Kidney (tissue), 14 donors: ENCODE results near the gene ZBTB7C. TPM values are rescaled to one million over a fixed set of nuclear protein-coding genes. Genes with fewer than 3 reads are reported as not detected.

Experiments used
- DNase-seq, 5 donors: peaks; one replicate each; pipeline ENCODE4 v3.0.0-alpha.2; 2013 to 2020
- FAIRE-seq: peaks from 2 replicates; lab custom pipeline; 2012; peaks lifted over from hg19 to GRCh38; lab: Jason Lieb, UNC
- H3K27ac ChIP-seq, 2 donors: one replicate each; pipeline ENCODE4 v1.7.0; 2013; ENCODE audit warnings: low read depth in 2 of 2, low read length in 2 of 2, inconsistent platforms in 1 of 2
- H3K27me3 ChIP-seq: one replicate; pipeline ENCODE4 v1.7.1; 2013; ENCODE audit warnings: low read length, inconsistent platforms; ENCODE audit not compliant: control insufficient read depth, insufficient read depth
- H3K36me3 ChIP-seq, 3 donors: one replicate each; pipeline versions ENCODE4 v1.7.0 to v1.7.1; 2013; ENCODE audit warnings: low read length in 3 of 3, control low read depth in 1 of 3, inconsistent platforms in 1 of 3; ENCODE audit not compliant: insufficient read depth in 3 of 3, control insufficient read depth in 2 of 3
- H3K4me1 ChIP-seq, 3 donors: one replicate each; pipeline versions ENCODE4 v1.7.0 to v1.7.1; 2013; ENCODE audit warnings: low read length in 3 of 3, inconsistent platforms in 1 of 3, low read depth in 1 of 3; ENCODE audit not compliant: control insufficient read depth in 2 of 3, insufficient read depth in 2 of 3
- H3K4me3 ChIP-seq, 3 donors: one replicate each; pipeline versions ENCODE4 v1.7.0 to v1.8.1; 2013; ENCODE audit warnings: low read length in 3 of 3, control low read depth in 1 of 3, inconsistent platforms in 1 of 3
- H3K9ac ChIP-seq, 3 donors: one replicate each; pipeline versions ENCODE4 v1.7.0 to v1.7.1; 2013; ENCODE audit warnings: low read length in 3 of 3, control low read depth in 1 of 3, inconsistent platforms in 1 of 3
- H3K9me3 ChIP-seq, 3 donors: one replicate each; pipeline versions ENCODE4 v1.7.0 to v1.7.1; 2013; ENCODE audit warnings: low read length in 3 of 3, control low read depth in 1 of 3, inconsistent platforms in 1 of 3; ENCODE audit not compliant: control insufficient read depth in 2 of 3, insufficient read depth in 1 of 3
- intact Hi-C: fragments of 100-400 bp; cut with DNase I; formaldehyde crosslinking; loops from one replicate; pipeline ENCODE4 v1.11.1; 2022
- polyA plus RNA-seq: library from polyadenylated mRNA; stranded (reverse); fragments of 350-450 nt; fragmentation: Illumina TruSeq; extraction: RNeasy Lipid Tissue Mini Kit (QIAGEN cat#74804); gene quantifications from one replicate; pipeline ENCODE4 v1.2.3, GENCODE V29; 2014; ENCODE audit warnings: low read depth, low replicate concordance; ENCODE audit not compliant: insufficient read depth
- total RNA-seq: library from RNA; stranded (reverse); fragmentation: NEBNext Ultra II Directional; extraction: Animal tissue kit (Norgen Biotek cat#: 25700); gene quantifications from one replicate; pipeline ENCODE4 v1.2.1, GENCODE V29; 2021
- TF ChIP-seq, protein P1 (sequence below): IDR thresholded peaks from 3 replicates; pipeline ENCODE4 v1.5.1; 2012; ENCODE audit warnings: mild to moderate bottlenecking, moderate library complexity, borderline replicate concordance; ENCODE audit not compliant: insufficient read depth; ENCODE audit errors: extremely low read depth
- donor health status: control.
- donor health status: control.
- donor health status: control.
- donor health status: control.
- donor health status: control.
- donor health status: DM: yes; HTN: yes; CAD: no.
- donor health status: Normal renal cell carcinoma (clear cell type).

Gene ZBTB7C
- total and polyA plus RNA-seq, 2 donors from 2014 or later: 1.8 to 13.8 TPM

DNA sequence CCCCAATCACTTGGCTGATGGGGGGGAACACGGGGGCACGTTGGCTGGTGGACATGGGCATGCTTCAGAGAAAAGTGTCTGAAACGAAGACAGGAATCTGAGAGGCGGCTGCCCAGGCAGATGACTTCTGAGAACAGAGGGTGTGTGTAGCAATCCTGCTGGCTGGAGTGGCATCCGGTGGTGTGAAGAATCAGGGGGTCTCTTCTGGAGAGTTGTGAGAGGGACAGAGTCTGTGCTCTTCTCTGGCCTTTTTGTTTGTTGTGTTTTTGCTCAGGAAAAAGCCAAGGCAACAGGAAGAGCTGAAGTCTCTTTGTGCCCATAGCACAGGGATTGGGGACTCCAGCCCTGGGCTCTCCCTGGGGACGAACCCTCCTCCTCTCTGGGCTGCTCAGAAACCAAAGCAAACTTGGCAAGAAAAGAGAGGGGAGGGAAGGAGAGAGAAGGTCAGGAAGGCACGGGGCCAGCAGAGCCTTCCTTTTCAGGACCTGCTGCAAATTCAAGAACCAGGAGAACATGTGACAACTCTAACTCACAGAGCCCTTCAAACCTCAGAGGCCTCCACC lies 381.7 kb downstream of the ZBTB7C start:
- no peak overlapping the region for H3K9ac ChIP-seq
- intact Hi-C loops: no loop called here
- H3K27me3 ChIP-seq: no peaks in the 10 kb centered on the region
- no peak overlapping the region for H3K4me3 ChIP-seq
- H3K4me1 ChIP-seq: peaks cover 3 to 18% (median 5%) of the 10 kb centered on the region in 3 donors
- DNase-seq (peak in 3 of 5 donors; percentile 48 to 77 (median 59)), FAIRE-seq (no peak)
- no peaks in the 10 kb centered on the region for H3K36me3 ChIP-seq
- TF ChIP-seq, protein P1, sequence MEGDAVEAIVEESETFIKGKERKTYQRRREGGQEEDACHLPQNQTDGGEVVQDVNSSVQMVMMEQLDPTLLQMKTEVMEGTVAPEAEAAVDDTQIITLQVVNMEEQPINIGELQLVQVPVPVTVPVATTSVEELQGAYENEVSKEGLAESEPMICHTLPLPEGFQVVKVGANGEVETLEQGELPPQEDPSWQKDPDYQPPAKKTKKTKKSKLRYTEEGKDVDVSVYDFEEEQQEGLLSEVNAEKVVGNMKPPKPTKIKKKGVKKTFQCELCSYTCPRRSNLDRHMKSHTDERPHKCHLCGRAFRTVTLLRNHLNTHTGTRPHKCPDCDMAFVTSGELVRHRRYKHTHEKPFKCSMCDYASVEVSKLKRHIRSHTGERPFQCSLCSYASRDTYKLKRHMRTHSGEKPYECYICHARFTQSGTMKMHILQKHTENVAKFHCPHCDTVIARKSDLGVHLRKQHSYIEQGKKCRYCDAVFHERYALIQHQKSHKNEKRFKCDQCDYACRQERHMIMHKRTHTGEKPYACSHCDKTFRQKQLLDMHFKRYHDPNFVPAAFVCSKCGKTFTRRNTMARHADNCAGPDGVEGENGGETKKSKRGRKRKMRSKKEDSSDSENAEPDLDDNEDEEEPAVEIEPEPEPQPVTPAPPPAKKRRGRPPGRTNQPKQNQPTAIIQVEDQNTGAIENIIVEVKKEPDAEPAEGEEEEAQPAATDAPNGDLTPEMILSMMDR: no peak
- H3K27ac ChIP-seq: peak overlapping the region in 1 of 2 donors; percentile 36
- no peaks in the 10 kb centered on the region for H3K9me3 ChIP-seq

GRCh38 chr18:48026216-48026615 lies 383.0 kb downstream of the ZBTB7C start:
- intact Hi-C loops: no loop called here
- TF ChIP-seq, protein P1: no peak
- no peak for FAIRE-seq

DNA sequence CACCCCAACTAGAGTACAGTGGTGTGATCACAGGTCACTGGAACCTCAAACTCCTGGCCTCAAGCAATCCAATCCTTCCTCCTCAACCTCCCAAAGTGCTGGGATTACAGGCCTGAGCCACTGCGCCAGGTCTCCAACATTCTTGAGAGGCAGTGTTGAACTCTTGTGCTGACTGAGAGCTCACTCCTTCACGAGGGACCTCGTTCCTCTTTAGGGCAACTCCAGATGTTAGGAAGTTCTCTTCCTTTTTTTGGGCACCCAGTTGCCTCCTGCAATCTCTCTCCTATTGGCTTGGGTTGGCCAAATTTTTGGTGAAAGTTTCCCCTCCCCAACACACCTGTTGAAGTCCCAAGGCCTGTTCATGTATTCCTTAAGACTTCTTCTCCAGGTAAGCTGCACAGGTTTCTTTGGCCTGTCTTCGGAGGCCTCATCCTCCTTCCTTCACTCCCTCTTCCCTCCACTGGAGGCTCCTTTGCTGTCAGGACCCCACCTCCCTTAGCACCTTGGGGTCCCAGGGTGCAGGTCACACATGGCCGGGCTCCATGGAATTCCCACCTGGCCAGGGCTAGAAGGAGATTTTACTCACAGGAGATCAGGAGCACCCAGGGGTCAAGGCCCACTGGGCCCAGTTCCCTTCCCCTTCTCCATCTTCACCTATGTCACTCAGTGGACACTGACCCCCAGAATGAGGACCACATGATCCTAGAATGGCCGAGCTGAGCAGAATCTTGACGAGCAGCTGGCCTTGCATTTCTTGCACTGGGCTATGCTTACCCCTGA lies 384.1 kb downstream of the ZBTB7C start:
- H3K27ac ChIP-seq: no peak overlapping the region
- FAIRE-seq (no peak), DNase-seq (peak in 2 of 5 donors; percentile 38 to 53)
- no peak overlapping the region for H3K9ac ChIP-seq
- no peaks in the 10 kb centered on the region for H3K27me3 ChIP-seq
- TF ChIP-seq, protein P1: no peak
- intact Hi-C loops: no loop called here
- H3K9me3 ChIP-seq: no peaks in the 10 kb centered on the region
- H3K4me1 ChIP-seq: peaks cover 3 to 14% (median 5%) of the 10 kb centered on the region in 3 donors
- H3K36me3 ChIP-seq: no peaks in the 10 kb centered on the region
- no peak overlapping the region for H3K4me3 ChIP-seq

More at GRCh38 chr18:48026216-48026615, 383.0 kb downstream of the ZBTB7C start:
- DNase-seq: peak in 2 of 5 donors; percentile 30 to 42
- peaks cover 3 to 15% (median 5%) of the 10 kb centered on the region in 3 donors for H3K4me1 ChIP-seq
- H3K9me3 ChIP-seq: no peaks in the 10 kb centered on the region
- H3K27me3 ChIP-seq: no peaks in the 10 kb centered on the region
- no peak overlapping the region for H3K4me3 ChIP-seq
- no peaks in the 10 kb centered on the region for H3K36me3 ChIP-seq
- H3K9ac ChIP-seq: no peak overlapping the region
- no peak overlapping the region for H3K27ac ChIP-seq
